Hepatocyte (in vitro differentiated cells): ENCODE results near the gene TLCD3B. TPM values are rescaled to one million over a fixed set of nuclear protein-coding genes. Genes with fewer than 3 reads are reported as not detected.

ENCODE experiments used
- DNase-seq: peaks from one replicate; pipeline ENCODE4 v3.0.0-alpha.2; 2016; ENCODE audit warnings: low spot score
- H2AFZ ChIP-seq: fragments of 200-600 bp; sonication (generic); 2 replicates; pipeline ENCODE4 v1.6.0; 2016; ENCODE audit warnings: antibody characterized with exemption, mild to moderate bottlenecking
- H3K27ac ChIP-seq: fragments of 200-600 bp; sonication (generic); 2 replicates; pipeline ENCODE4 v1.5.1; 2016; ENCODE audit warnings: mild to moderate bottlenecking
- H3K27me3 ChIP-seq: fragments of 200-600 bp; sonication (generic); 2 replicates; pipeline ENCODE4 v1.6.1; 2016
- H3K36me3 ChIP-seq: fragments of 200-600 bp; sonication (generic); replicated peaks from 2 replicates; pipeline ENCODE4 v1.5.1; 2016; ENCODE audit warnings: low read depth; ENCODE audit not compliant: insufficient read depth
- H3K4me1 ChIP-seq: fragments of 200-600 bp; sonication (generic); 2 replicates; pipeline ENCODE4 v1.5.1; 2016; ENCODE audit warnings: mild to moderate bottlenecking, moderate library complexity; ENCODE audit not compliant: insufficient read depth
- H3K4me2 ChIP-seq: fragments of 200-600 bp; sonication (generic); 2 replicates; pipeline ENCODE4 v1.6.0; 2016
- H3K4me3 ChIP-seq: fragments of 200-600 bp; sonication (generic); 2 replicates; pipeline ENCODE4 v1.5.1; 2016; ENCODE audit warnings: mild to moderate bottlenecking
- H3K79me2 ChIP-seq: fragments of 200-600 bp; sonication (generic); 2 replicates; pipeline ENCODE4 v1.6.0; 2017; ENCODE audit warnings: mild to moderate bottlenecking
- H3K9me2 ChIP-seq: fragments of 200-600 bp; sonication (generic); replicated peaks from 2 replicates; pipeline ENCODE4 v1.6.0; 2017; ENCODE audit warnings: mild to moderate bottlenecking; ENCODE audit not compliant: insufficient read depth
- H3K9me3 ChIP-seq: fragments of 200-600 bp; sonication (generic); 2 replicates; pipeline ENCODE4 v1.5.1; 2016; ENCODE audit warnings: low read depth, mild to moderate bottlenecking
- H4K20me1 ChIP-seq: fragments of 200-600 bp; sonication (generic); 2 replicates; pipeline ENCODE4 v1.6.0; 2016; ENCODE audit warnings: mild to moderate bottlenecking; ENCODE audit not compliant: insufficient read depth, poor library complexity, severe bottlenecking
- EZH2 ChIP-seq: fragments of 200-600 bp; sonication (generic); IDR thresholded peaks from 2 replicates; pipeline ENCODE4 v1.6.1; 2016; ENCODE audit warnings: antibody characterized with exemption, mild to moderate bottlenecking, borderline replicate concordance
- EZH2phosphoT487 ChIP-seq: fragments of 200-600 bp; sonication (generic); IDR thresholded peaks from one replicate; pipeline ENCODE4 v1.6.1; 2018; ENCODE audit warnings: antibody characterized with exemption, mild to moderate bottlenecking, low read depth, moderate library complexity; ENCODE audit not compliant: unreplicated experiment, severe bottlenecking
- WGBS: methylation state at CpG from one replicate; pipeline ENCODE4 v1.1.6; 2016; ENCODE audit warnings: low lambda C conversion rate; ENCODE audit errors: missing lambda C conversion rate; 5-methylcytosine and 5-hydroxymethylcytosine counted together
- polyA plus RNA-seq: library from polyadenylated mRNA; unstranded; fragments of >200 nt; fragmentation: Nextera tagmentation; extraction: Ambion mirVana; gene quantifications from 2 replicates; pipeline ENCODE4 v1.2.1, GENCODE V29; 2016
- total RNA-seq: library from RNA; depleted of rRNA; stranded (reverse); fragments of >200 nt; gene quantifications from 2 replicates; pipeline ENCODE4 v1.2.3, GENCODE V29; 2014
- TF ChIP-seq, protein P1 (sequence below): fragments of 200-600 bp; sonication (generic); IDR thresholded peaks from 2 replicates; pipeline ENCODE4 v1.5.1; 2016; ENCODE audit warnings: antibody characterized with exemption, mild to moderate bottlenecking; ENCODE audit not compliant: poor library complexity

TLCD3B gene
- total and polyA plus RNA-seq, 2 experiments from 2014 or later = not detected

DNA sequence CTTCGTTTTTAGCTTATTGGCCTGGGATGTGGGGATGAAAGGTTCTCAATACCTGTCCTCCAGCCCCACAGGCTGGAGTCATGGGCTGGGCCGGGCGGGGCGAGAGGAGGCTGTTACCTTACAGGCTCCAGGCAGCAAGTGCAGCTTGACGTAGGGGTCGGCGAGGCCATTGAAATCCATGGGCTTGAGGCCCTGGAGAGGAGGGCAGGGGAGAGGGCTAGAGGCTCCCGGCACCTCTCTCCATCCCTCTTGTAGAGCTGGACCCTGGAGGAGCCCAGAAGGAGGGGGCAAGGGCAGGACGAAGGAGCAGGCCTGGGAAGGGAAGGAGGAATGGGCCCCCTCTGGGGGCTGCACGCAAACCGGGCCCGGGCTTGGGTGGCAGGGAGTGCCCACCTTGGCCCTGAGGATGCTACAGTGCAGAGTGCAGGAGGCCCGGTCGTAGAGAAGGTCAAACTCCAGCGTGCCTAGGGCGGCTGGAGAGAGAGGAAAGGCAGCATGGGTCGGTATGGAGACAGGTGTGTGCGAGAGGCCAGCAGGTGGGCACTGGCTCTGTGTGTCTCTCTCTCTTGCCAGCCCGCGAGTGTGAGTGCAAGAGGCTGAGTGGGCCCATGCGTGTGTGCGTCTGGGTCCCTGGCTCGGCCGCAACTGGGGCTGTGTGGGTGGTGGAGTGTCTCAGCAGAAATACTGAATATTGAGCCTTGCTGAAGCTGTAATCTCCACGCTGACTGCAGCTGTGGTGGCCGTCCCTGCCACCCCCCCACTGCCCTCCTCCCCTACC is 21.8 kb downstream of the TLCD3B start:
- Histone ChIP-seq H3K4me2 (no peak overlapping the region), H3K4me1 (no peaks in the 10 kb centered on the region), H3K36me3 (no peaks in the 10 kb centered on the region), H3K27ac (no peak overlapping the region), H3K4me3 (no peak overlapping the region), H3K9me3 (no peaks in the 10 kb centered on the region), H3K27me3 (peaks cover 25% of the 10 kb centered on the region), H3K9me2 (no peaks in the 10 kb centered on the region), H3K79me2 (no peaks in the 10 kb centered on the region), H2AFZ (no peak overlapping the region), H4K20me1 (no peaks in the 10 kb centered on the region)
- TF ChIP-seq EZH2 (no peak), EZH2phosphoT487 (no peak)
- TF ChIP-seq, protein P1, sequence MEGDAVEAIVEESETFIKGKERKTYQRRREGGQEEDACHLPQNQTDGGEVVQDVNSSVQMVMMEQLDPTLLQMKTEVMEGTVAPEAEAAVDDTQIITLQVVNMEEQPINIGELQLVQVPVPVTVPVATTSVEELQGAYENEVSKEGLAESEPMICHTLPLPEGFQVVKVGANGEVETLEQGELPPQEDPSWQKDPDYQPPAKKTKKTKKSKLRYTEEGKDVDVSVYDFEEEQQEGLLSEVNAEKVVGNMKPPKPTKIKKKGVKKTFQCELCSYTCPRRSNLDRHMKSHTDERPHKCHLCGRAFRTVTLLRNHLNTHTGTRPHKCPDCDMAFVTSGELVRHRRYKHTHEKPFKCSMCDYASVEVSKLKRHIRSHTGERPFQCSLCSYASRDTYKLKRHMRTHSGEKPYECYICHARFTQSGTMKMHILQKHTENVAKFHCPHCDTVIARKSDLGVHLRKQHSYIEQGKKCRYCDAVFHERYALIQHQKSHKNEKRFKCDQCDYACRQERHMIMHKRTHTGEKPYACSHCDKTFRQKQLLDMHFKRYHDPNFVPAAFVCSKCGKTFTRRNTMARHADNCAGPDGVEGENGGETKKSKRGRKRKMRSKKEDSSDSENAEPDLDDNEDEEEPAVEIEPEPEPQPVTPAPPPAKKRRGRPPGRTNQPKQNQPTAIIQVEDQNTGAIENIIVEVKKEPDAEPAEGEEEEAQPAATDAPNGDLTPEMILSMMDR = no peak
- 61% methylated on average over 21 of the region's 26 CpGs for WGBS
- no peak for DNase-seq

DNA sequence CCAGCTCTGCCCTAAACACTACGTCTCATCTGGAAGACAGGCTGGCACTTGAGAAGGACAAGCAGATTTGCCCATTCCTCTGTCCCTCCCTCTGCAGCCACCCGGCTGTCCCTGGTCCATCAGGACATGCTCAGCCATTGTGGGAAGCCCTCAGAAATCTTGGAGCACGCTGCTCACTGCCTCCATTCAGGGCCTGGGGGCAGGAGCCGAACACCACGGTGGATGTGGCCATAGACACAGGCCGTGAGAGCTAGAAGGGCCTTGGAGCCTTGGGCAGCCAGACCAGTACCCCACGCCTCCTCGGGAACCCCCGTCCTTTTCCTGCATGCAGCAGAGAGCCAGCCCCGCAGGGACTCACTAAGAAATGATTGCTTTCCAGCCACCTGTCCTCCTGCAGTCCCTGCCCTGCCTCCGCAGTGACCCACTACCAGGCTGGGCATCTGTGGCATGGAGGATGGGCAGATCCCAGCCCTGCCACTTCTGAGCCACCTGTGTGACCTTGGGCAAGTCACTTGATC is 23.6 kb downstream of the TLCD3B start:
- H3K9me3 ChIP-seq = no peaks in the 10 kb centered on the region
- no peaks in the 10 kb centered on the region for H3K9me2 ChIP-seq
- no peaks in the 10 kb centered on the region for H4K20me1 ChIP-seq
- no peaks in the 10 kb centered on the region for H3K36me3 ChIP-seq
- no peak overlapping the region for H3K4me2 ChIP-seq
- H3K79me2 ChIP-seq = no peaks in the 10 kb centered on the region
- no peak for DNase-seq
- no peak for TF ChIP-seq EZH2phosphoT487
- no peak for TF ChIP-seq EZH2
- TF ChIP-seq, protein P1 = no peak
- H2AFZ ChIP-seq = no peak overlapping the region
- no peak overlapping the region for H3K4me3 ChIP-seq
- H3K4me1 ChIP-seq = no peaks in the 10 kb centered on the region
- WGBS = 78% methylated on average over 11 of the region's 11 CpGs
- H3K27me3 ChIP-seq = peaks cover 25% of the 10 kb centered on the region
- H3K27ac ChIP-seq = no peak overlapping the region

DNA sequence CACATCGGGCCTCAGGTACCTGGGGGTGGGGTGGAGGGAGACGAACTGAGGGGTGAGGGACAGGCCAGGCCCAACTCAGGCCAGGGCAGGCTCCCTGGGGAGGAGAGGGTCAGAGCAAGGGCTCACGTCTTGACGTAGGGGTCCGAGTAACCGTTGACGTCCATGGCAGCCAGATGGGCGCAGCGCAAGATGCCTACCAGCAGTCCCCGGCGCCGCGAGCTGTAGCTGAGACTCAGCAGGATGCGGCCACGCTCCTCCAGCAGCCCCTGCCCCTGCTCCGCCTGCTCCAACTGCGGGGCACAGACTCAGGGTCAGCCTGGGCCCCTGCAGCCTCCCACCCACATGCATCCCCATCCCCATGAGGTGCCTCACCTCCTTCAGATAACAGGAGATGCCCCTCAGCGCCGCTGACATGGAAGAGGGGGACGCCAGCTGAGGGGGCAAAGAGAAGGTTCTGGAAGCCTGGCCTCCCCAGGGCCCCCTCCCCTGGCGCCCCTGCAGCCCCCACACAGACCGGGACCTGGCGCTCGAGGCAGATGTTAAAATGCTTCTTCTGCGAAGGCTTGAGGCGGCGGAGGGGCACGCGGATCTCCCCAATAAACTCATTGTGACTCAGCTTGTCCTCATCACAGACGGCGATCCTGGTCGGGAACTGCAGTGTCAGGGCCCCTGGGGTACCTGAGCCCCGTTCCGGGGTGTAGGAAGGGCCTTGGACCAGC is 24.3 kb downstream of the TLCD3B start:
- WGBS = 94% methylated on average over 32 of the region's 34 CpGs
- no peaks in the 10 kb centered on the region for H3K79me2 ChIP-seq
- H3K27me3 ChIP-seq = peaks cover 20% of the 10 kb centered on the region
- no peaks in the 10 kb centered on the region for H3K9me2 ChIP-seq
- H3K9me3 ChIP-seq = no peaks in the 10 kb centered on the region
- H4K20me1 ChIP-seq = no peaks in the 10 kb centered on the region
- no peaks in the 10 kb centered on the region for H3K36me3 ChIP-seq
- no peak overlapping the region for H3K4me3 ChIP-seq
- DNase-seq = no peak
- H2AFZ ChIP-seq = no peak overlapping the region
- TF ChIP-seq, protein P1 = no peak
- TF ChIP-seq EZH2phosphoT487 = no peak
- no peak for TF ChIP-seq EZH2
- no peaks in the 10 kb centered on the region for H3K4me1 ChIP-seq
- H3K4me2 ChIP-seq = no peak overlapping the region
- H3K27ac ChIP-seq = no peak overlapping the region
